ENCODE data around the gene GPR157. TPM values are rescaled to one million over a fixed set of nuclear protein-coding genes. Genes with fewer than 3 reads are reported as not detected.

Gene GPR157
- total and polyA plus RNA-seq, 2 experiments from 2014 or later = 0.81 to 3.9 TPM

DNA sequence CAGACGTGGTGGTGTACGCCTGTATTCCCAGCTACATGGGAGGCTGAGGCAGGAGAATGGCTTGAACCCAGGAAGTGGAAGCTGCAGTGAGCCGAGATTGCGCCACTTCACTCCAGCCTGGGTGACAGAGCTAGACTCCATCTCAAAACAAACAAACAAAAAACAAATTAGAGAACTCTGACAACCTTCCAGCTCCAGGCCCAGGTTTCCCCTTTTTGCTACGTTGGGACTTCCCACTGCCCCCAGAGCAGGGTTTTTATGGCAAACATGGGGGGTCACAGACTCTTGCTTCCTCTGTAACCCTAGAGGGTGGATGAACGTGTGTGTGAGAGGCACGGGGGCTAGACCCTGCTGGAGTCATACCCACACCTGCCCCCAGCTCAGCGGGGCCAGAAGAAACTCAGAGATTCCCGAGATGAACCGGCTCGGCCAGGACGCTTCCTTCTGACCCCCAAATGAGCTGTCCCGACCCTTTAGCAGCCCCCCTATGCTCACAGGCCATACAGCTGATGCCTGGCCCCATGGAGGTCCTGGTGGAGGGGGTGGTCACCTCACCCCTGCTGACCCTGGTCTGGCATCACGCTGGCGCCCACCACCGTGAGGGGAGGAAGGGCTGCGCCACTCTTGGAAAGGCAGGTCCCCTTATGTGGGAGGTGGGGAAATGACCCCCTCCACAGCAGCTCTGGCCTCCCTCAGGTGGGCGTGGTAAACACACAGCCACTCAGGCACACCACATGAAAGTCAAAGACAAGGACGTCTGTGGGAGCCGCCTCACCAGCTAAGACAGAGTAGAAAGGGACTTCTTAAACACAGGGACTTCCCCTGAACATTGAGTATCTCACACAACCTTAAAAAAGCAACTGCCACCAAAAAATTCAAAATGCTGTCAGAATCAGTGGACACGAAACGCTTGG lies 7.1 kb downstream of the GPR157 start (continued):
- no peak for TF ChIP-seq ZNF462 (CRISPR knock-in tag; IDR thresholded peaks at IDR 0.05)
- TF ChIP-seq POLR2AphosphoS5 (IDR thresholded peaks at IDR 0.05; ENCODE audit: low read depth) = no peak
- TF ChIP-seq, protein P1, sequence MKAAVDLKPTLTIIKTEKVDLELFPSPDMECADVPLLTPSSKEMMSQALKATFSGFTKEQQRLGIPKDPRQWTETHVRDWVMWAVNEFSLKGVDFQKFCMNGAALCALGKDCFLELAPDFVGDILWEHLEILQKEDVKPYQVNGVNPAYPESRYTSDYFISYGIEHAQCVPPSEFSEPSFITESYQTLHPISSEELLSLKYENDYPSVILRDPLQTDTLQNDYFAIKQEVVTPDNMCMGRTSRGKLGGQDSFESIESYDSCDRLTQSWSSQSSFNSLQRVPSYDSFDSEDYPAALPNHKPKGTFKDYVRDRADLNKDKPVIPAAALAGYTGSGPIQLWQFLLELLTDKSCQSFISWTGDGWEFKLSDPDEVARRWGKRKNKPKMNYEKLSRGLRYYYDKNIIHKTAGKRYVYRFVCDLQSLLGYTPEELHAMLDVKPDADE (IDR thresholded peaks at IDR 0.05) = no peak
- no peak for TF ChIP-seq REST (IDR thresholded peaks at IDR 0.05; ENCODE audit: unreplicated experiment)
- no peak for TF ChIP-seq STAT1 (IDR thresholded peaks at IDR 0.05; ENCODE audit: unreplicated experiment)
- TF ChIP-seq EZH2phosphoT487 (IDR thresholded peaks at IDR 0.05; ENCODE audit: unreplicated experiment) = no peak
- TF ChIP-seq CREB1 (CRISPR knock-in tag; IDR thresholded peaks at IDR 0.05; ENCODE audit: low read depth) = no peak
- no peak for TF ChIP-seq ZNF331 (CRISPR knock-in tag; IDR thresholded peaks at IDR 0.05; ENCODE audit: low read depth)
